GM21381 (cell line): ENCODE measurements around the gene KLHL8.
"Not testable (repeated sequence)": the region's sequence is repeated elsewhere in the genome, so short reads cannot be mapped to it uniquely, and the experiment has no call there.

Source experiments
- ATAC-seq: cut with Tn5 transposase; IDR thresholded peaks from one replicate; pipeline ENCODE4 v1.9.1; 2021; ENCODE audit warnings: mild to moderate bottlenecking, moderate library complexity; ENCODE audit not compliant: unreplicated experiment

Gene KLHL8

DNA sequence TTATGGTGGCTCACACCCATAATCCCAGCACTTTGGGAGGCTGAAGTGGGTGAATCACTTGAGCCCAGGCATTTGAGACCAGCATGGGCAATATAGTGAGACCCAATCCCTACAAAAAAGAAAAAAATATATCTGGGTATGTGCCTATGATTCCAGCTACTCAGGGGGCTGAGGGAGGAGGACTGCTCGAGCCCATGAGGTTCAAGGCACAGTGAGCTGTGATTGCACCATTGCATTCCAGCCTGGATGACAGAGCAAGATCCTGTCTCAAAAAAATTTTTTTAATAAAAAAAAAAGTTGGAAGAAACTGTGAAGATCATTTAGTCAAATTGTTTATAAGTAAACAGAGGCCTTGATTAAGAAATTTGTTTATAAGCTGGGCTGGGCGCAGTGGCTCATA is 39.7 kb downstream of the KLHL8 start:
- ATAC-seq: no peak

DNA sequence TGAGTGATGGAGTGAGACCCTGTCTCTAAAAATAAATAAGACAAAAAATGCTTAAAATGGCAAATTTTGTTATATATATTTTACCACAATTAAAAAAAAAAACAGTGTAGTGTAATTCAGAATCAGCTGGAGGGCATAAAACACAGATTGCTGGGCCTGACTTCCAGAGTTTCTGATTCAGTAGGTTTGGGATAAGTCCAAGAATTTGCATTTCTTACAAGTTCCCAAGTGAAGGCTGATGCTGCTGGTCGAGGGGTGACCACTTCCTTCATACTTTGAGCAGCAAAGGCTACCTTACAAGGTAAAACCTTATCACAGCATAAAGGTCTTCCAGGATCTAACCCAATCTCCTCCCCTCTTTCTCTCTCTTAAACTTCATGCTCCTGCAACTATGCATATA is 40.7 kb downstream of the KLHL8 start:
- ATAC-seq: no peak

DNA sequence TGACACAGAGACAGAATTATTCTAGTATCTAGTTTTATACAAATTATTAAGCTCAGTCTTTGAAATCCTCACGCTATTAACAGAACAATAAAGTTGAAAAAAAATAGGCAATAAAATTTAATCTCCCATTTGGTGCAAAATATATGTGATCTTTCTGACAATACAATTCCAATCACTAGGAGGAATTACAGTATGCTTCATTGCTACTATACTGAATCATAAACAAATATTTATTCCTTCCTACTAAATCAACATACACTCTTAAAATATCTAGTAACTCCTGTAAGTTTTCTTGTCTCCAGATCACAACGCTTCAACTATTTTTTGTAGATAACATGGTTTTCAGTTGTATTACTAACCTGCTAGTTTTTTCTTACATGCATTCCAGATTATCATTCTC is 45.7 kb downstream of the KLHL8 start:
- ATAC-seq: no peak

DNA sequence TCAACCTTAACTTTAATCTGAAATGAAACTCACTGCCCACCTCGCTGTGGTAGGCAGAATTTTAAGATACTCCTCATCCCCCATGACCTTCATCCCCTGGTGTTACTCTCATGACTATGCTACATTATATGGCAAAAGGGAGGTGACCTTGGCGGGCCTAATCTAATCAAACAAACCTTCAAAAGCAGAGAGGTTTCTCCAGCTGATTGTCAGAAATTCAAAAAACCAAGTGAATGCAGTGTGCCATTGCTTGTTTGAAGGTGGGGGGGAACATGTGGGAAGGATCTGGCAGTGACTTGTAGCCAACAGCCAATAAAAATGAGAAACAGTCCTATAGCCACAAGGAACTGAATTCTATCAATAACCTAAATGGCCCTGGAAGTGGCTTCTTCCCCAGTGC is 48.5 kb downstream of the KLHL8 start:
- ATAC-seq: no peak

DNA sequence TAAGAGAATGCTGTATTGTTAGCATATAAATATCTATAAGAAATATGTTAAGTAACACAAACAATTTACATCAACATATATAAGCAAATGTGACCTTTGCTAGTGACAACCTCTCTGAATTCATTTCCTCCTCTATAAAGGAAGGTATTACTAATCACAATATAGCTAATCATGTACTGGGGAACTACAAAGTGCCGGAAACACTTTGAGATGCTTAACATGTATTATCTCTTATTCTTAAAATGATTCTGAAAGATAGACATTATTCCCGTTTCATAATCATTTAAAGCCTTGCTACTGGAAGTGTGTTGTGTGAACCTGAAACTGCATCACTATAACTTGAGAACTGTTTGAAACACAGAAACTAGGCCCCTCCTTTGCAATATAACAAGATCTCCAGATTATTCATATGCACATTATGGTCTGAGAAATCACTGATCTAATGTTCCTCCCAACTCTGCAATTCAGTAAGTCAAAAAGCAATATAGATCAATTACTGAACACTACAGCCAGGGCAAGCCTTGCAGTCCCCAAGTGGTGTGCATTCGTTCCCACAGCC is 54.0 kb downstream of the KLHL8 start:
- ATAC-seq: no peak

DNA sequence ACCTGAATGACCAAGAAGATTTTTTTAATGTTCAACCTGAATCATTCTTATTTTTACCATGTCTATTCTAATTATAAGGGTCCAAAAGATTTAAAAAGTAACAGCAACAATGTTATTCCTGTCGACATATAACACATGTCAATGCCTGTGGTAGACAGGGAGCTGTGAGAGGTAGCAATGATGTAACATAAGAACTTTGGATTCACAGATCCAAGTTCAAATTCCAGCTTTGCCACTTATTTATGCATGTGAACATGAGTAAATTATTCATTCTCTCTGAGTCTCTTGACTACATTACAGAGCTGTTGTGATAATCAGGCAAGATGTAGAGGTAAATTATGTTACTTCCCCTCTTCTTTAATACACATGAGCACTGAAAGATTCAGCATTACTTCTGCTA is 54.5 kb downstream of the KLHL8 start:
- ATAC-seq: no peak

DNA sequence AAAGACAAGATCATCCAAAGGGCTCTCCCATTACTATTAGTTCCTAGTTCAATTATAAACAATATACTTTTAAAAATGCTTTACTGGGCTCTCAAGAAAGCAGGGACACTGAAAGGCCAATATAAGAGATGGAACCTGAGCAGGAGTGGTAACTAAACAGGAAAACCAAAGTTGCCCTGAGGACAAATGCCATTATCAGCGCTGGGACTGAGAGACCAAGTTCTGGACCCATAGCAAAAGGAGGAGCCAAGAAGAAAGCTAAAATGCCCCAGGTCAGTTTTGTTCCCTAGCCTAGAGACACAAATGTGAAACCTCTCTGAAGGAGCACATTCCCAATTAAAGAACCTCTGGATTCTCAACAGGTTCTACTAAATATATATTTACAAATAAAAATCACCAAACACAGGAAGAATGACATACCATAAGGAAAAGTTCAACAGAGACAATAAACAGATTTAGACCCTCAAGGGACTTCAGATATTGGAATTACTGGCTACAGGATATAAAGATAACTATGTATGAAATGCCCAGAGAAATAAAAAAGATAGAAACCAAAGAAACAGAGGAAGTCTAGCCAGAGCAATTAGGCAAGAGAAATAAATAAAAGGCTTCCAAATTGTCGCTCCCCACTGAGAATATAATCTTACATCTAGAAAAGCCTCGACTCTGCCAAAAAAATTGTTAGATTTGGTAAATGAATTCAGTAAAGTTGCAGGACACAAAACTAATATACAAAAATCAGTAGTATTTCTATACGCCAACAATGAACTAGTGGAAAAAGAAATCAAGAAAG is 67.1 kb downstream of the KLHL8 start:
- no peak for ATAC-seq

DNA sequence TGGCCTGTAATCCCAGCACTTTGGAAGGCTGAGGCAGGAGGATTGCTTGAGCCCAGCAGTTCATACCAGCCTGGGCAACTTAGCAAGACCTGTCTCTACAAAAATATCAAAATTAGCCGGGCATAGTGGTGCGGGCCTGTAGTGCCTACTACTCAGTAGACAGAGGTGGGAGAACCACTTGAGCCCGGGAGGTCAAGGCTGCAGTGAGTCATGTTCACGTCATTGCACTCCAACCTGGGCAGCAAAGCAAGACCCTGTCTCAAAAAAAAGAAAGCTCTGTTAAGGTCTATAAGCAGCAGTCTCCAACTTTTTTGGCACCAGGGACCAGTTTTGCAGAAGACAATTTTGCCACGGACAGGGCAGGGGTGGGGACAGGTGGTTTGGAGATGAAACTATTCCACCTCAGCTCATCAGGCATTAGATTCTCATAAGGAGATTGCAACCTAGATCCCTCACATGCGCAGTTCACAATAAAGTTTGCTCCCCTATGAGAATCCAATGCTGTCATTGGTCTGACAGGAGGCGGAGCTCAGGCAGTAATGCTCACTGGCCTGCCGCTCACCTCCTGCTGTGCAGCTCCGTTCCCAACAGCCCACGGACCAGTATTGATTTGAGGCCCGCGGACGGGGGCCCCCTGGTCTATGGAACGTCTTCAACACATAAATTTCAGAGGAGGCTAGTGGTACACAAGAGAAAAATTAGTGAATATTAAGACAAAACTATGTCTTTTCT is 67.9 kb downstream of the KLHL8 start:
- no peak for ATAC-seq

DNA sequence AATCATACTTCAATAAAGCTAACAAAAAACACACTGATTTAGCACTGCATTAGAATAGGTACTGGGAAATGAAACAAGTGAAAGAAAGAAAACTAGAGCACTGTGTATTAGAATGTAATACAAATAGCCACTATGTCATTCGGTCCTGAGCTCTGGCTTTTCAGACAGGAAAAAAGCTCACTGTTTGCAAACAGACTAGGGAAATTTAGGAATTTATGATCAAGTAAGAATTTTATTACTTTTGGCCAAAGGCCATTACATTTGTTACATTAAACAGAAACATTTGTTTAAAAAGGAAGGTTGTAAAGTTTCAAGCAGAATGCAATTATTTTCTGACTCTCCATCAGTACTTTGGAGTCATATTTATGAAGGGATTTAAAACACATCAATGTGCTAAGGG is 68.7 kb downstream of the KLHL8 start:
- no peak for ATAC-seq

DNA sequence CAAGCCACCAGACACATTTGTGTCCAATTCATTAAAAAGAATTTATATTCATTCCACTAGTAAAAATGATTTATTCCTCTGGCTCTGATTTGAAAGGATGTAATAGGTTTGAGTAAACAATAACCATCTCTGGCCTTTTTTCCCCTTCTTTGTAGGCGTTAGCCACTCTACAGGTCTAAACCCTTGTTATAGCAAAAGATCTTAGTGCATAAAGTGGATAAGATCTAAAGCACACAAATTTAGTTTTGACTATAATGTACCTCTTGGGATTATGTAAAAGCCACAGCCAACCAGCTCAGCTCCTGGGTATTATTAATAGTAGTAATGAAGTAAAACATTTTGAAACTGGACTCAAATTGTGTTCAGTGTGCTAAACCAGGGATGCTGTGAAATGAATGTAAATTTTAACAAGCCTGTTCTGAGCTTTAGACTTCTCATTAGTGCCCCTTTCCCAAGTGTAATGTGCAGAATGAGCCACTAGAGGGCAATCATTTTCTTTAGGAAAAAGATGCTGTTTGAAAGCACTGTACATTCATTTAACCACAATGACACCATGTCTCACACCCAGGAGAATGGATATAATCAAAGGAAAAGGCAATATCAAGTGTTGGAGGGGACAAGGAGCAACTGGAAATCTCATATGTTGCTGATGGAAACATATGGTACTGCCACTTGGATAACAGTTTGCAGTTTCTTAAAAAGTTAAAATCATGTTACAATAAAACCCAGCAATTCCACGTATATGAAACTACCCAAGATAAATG is 69.7 kb downstream of the KLHL8 start:
- peak; percentile 62 for ATAC-seq

DNA sequence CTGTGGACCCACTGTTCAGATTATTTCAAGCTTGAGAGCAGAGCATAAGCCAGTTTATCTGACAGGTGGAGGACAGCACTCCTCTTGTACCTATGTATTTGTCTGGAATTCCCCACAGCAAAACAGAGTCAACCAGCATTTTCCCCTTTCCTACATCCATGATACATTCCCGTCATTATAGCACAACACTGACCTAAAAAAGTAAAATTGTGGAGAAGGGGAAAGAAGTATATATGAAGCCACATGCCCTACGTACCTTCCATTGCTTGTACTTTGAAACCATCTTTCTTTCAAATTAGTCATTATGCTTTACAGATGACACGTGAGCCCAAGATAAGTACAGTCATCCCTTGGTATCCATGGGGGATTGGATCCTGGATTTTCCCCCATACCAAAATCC is 73.3 kb downstream of the KLHL8 start:
- ATAC-seq: no peak

DNA sequence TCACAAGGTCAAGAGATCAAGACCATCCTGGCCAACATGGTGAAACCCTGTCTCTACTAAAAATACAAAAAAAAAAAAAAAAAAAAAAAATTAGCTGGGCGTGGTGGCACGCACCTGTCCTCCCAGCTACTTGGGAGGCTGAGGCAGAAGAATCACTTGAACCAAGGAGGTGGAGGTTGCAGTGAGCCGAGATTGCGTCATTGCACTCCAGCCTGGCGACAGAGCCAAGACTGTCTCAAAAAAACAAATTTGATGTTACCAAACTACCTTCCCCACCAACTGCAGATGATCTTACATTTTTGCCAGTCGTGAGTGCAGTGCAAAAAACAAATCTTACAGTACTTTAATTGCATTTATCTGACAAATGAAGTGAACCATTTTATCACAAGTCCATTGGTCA is 74.5 kb downstream of the KLHL8 start:
- ATAC-seq: not testable (repeated sequence)

DNA sequence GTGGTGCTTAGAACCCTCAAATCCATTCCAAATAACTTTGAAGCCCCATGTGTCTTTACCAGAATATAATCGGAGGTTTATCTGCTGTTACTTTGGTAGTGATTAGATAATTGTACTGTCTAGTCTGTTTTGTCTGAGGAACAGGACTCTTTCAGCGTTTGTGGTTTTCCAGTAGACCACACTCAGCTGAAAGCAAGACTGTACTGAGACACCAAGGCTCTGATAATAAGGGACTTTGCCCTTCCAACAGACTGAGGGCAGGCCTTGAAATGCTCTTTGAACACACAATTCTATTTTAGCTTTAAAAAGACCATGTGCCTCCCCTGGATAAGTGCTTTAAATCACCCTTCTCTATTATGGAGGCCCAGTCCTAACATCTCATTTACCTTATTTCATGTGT is 76.1 kb downstream of the KLHL8 start:
- ATAC-seq: no peak

DNA sequence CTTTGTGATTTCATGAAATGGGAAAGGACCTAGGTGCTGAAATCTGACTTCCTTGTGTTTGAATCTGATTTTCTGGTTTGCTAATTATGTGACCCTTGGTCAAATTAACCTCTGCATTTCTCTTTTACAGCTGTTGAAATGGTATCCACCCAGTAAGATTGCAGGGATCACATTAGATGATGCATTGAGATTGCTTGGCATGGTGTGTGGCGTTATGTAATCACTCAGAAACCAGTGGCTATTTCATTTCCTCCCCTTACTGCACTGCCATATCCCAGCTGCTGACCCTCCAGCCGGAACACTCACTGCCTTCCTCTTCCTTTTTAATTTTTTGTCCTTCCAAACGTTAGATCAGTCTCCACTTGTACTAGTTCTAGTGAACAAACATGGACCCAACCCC is 79.0 kb downstream of the KLHL8 start:
- no peak for ATAC-seq

DNA sequence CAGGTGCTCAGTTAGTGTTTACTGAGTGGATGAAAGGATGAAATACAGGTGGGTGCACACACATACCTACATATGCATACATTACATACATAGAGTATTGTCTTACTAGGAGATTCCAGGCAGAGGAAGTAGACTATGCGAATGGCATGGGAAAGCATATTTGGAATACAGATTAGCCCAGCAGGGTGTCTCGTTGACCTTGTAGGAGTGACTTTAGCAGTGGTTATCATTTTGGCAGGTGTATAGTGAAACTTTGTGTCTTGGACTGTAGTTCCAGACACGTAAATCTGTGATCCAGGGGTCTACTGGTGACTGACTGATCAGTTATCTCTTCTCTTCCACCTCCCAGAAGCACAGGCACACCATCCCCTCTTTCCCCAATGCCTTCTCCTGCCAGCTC is 86.3 kb downstream of the KLHL8 start:
- ATAC-seq: no peak

DNA sequence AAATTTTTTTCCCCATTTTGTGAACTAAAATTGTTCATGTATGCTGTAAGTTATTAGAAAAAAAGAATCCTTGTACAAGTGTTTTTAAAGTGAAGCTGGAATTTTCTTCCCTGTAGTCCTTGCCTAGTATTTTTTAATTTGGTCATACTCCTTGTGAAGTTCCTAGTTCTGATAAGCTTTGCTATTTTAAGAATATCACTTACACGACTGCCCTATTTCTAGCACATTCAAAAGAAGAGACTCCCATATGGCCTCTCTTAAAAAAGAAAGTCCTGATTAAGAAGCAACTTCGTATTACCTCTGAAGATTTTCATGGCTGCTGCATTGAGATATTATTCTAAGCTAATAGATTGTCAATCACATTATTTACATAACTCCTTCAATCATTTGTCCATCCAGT is 87.2 kb downstream of the KLHL8 start:
- no peak for ATAC-seq

DNA sequence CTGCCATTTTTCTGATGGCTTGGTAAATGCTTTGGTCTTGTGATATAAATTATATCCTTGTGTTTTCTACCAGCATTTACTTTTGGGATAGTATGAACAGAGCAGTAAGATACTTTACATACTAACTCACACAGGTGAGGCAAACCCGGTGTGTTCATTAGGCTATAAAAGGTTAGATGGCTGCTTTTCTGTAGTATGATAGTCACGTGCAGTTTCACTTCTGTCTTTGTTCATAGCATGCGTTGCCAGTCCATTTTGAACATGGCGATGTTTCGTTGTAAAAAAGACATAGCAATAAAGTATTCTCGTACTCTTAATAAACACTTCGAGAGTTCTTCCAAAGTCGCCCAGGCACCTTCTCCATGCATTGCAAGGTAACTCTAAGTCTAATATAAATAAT is 88.4 kb downstream of the KLHL8 start:
- ATAC-seq: no peak

DNA sequence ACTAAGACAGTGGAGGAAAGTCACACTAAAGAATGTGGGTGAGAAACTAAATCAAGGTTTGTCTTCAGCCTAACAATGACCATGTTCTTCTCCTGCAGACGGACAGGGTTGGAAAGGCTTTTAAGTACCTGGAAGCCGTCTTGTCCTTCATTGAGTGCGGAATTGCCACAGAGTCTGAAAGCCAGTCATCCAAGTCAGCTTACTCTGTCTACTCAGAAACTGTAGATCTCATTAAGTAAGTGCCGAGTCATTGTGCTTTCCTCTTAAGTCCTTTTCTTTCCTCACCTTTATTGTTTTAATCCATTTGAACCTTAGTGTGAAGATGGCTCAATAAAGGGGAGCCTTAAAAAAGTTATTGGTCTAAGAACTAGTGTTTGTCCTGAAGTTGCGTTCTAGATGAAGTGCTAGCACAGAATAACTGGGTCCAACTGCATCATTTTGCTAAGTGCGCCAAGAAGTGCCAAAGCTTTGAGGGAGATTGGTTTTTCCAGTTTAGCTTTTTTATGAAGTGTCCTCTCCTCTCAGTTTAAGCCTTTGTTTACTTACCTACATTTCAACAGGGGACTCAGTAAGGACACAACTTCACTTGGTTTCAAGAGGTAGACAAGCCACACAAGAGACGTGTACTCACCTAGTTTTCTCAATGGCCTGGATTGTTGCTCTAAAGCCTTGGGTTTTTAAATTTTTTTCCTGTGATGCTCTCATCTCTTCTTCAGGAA is 89.3 kb downstream of the KLHL8 start:
- no peak for ATAC-seq

DNA sequence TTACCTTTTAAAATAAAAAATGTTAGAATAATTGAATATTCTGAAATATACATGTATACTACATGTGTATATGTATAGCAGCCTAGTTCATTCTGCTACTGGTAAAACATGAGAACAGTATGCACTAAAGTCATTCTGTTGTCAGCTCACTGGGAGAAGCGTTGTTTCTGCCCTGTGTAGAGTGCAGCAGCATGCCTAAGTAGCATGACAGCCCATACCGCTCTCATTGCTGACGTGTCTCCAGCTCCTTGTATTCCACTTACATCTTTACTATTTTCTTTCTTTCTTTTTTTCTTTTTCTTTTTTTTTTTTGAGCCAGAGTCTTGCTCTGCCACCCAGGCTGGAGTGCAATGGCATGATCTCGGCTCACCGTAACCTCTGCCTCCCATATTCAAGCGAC is 90.7 kb downstream of the KLHL8 start:
- no peak for ATAC-seq

DNA sequence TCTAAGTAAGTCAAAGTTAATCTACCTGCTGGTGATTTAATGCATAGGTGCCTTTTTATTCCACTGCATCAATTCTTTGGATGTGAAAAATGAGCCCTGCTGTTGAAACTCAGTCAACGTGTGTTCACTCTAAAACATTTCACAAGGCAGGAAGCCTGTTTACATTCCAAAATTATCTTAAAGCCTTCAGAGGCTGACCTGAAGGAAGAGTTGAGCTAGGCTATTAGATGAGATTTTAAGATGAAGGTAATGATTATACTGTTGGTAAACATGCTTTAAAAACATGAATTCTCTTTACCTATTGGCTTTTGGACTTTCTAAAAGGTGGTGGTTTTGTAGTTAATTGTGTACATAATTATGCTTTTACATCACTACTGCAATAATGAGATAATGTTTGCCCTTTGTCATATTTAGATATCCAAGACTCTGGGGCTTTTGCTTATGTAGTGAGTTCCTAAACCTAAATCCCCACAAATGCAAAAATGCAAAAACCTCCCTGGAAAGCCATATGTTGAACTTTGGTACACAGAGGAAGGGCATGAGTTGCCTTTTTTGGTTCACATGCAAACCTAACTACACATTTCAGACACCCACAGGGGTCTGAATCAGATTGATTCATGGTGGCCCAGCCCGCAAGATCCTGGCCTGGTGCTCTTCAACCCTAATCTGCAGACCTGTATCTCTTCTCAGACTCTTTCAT is 92.3 kb downstream of the KLHL8 start:
- ATAC-seq: no peak
